ENCODE measurements around the gene ZHX3.

ZHX3 gene, protein sequence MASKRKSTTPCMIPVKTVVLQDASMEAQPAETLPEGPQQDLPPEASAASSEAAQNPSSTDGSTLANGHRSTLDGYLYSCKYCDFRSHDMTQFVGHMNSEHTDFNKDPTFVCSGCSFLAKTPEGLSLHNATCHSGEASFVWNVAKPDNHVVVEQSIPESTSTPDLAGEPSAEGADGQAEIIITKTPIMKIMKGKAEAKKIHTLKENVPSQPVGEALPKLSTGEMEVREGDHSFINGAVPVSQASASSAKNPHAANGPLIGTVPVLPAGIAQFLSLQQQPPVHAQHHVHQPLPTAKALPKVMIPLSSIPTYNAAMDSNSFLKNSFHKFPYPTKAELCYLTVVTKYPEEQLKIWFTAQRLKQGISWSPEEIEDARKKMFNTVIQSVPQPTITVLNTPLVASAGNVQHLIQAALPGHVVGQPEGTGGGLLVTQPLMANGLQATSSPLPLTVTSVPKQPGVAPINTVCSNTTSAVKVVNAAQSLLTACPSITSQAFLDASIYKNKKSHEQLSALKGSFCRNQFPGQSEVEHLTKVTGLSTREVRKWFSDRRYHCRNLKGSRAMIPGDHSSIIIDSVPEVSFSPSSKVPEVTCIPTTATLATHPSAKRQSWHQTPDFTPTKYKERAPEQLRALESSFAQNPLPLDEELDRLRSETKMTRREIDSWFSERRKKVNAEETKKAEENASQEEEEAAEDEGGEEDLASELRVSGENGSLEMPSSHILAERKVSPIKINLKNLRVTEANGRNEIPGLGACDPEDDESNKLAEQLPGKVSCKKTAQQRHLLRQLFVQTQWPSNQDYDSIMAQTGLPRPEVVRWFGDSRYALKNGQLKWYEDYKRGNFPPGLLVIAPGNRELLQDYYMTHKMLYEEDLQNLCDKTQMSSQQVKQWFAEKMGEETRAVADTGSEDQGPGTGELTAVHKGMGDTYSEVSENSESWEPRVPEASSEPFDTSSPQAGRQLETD

DNA sequence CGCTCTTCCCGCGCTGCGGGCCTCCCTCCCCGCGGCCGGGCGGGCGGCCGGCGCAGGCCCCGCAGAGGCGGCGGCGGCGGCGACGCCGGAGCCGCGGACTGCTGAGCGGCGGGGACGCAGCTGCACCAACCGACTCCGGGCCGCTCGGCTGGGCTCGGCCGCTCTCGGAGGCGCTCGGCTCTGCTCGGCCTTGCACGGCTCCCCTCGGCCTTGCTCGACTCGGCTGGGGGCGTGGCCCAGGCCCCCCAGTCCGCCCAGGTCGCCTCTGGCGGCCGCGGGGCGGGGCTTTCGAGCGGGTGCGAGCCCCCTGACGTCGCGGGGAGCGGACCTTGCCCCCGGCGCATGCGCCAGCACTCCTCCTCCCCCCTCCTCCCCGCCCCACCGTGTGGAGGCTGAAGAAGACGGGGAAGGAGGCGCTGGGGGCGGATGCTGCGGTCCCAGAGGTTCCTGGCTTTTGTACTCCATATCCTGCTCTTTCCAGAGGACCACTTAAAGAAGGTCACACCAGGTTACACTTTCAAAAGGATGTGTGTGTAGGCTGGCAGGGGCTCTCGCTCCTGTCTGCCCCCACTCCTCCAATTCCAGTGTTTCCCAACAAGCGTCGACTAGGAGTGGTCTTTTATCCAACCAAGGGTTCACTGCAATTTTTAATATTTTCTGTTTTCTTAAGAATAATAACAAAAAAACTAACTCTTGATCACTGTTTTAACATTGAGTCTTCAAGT is at the start of gene ZHX3:
TSS of gene ZHX3 (minus strand) at position 186 of the 725 bp plus-strand sequence. CDS start 112,815 bp downstream, outside the sequence.
- in situ Hi-C loops (cut with MboI; ENCODE audit: low sequenced_read_pairs) = no loop called here

DNA sequence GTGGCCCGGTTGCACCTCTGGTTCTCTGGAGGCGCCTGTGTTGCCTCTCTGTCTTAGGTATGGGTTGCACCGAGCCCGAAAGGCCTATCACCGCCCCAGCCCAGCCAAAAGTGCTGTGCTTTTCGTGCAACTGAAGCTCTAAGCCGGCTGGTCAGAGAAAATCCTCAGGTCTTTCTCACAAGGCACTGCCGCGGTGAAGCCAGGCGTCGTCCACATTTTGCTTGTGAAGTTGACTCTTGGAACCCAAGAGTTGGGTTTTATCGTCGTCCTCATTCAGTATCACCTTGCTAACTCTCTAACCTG is 49.8 kb upstream of the ZHX3 start:
- in situ Hi-C loops (cut with MboI; ENCODE audit: low sequenced_read_pairs) = no loop called here

DNA sequence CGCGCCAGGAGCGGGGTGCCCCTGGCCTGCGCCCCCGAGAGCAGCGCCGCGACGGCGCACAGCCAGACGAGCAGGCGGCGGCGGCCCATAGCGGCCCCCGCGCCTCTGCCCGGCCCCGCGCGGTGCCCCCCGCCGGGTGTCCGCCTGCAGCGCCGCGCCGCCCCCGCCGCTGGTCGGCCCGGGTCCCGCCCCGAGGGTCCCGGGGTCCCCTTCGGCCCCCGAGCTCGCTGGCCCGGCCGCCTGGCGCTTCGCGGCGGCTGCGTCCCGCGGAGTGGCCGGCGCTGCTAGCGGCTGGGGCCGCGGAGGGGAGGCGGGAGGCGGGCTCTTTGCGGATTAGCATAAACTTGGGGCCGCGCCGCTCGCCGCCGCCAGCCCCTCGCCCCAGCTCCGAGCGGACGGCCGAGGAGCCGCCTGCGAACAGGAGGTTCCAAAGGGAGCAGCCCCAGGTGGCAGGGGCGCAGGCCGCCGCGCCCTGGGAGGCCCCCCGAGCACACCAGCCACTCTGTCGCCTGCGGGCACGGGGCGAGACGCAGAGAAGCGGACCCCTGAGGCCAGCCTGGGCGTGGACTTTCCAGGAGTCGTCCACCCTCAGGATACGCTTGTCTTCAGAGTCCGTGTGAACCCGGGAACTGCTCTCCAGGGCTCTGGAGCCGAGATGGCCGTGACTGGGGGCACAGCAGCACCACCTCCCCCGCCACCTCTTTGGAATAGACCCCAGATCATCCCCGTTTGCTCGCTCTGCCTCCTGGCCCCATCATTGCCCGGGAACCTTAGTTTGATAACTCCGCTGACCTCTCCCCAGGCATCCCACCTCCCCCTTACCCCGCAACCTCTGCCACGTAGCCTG is 49.2 kb upstream of the ZHX3 start, which contains the start of gene EMILIN3:
TSS of gene EMILIN3 (minus strand) at position 273 of the 847 bp plus-strand sequence. CDS start at position 89, 184 bp downstream.
- in situ Hi-C loops (cut with MboI; ENCODE audit: low sequenced_read_pairs) = no loop called here

DNA sequence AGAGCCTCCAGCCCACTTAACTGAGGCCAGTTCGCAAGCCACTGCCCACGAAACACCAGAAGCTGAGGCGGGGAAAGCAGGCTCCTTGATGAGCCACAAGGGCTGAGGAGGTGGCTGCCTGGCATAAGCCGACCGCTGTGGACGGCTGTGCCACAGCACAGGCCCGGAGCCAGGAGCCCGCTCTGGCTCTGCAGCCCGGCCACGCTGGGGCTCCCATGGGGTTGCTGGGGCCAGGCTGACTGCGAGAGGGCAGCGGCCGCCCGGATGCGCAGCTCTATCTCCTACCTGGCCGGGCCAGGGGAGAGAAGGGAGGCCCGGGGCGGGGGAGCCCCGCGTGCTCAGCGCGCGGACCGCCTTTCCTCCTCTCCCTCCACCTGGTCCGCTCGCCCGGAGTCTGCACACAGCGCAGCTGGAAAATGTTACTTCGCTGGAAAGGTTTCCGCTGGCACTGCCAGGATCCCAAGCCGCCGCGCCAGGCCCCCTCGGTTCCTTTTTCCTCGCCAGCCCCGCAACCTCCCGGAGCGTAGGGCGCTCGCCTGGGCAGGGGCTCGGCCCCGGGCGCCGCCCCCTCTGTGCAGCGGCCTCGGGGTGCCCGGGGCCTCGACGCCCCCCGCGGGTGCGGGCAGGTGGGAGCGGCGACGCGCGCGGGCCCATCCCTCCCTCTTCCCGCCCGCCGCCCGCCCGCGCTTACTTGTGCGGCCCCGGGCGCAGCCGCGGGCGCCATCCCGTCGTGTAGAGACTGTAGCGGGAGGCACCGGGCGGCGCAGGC is 48.4 kb upstream of the ZHX3 start:
- in situ Hi-C loops (cut with MboI; ENCODE audit: low sequenced_read_pairs) = no loop called here

DNA sequence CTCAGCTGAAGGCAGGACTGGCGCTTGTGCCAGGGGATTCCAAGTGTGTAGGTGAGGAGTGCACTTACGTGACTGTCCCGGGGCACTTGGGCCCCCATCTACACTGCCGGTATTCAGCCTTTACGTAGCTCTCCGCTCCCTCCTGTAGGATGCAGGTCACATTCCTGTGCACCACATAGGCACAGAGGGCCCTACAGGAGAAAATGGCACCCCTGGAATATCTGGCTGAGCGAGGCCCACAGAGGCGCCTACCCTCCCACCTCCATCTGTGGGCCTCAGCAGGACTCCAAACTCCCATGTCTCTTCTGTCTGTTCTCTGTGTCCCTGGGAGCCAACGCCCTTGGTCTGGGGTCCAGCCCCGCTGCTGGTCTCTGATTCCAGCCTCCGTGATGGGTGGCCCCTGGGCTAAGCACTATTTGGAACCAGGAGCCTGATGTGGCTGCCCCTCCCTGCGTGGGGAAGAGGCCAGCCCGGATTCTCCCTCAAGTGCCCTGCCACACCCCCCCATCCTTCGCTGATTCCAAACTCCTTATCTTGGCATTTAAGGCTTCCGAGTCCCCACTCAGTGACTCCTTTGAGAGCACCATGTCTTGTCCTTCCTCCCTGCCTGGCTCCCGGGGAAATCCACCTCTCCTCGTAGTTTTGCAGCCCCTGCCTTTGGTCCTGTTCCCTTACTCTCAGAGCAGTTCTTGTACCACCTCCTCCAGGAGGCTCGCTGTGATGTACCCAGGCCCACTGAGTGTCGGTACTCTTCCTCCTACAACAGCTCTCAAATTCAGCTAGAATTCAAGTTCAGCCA is 47.6 kb upstream of the ZHX3 start:
- in situ Hi-C loops (cut with MboI; ENCODE audit: low sequenced_read_pairs) = no loop called here

DNA sequence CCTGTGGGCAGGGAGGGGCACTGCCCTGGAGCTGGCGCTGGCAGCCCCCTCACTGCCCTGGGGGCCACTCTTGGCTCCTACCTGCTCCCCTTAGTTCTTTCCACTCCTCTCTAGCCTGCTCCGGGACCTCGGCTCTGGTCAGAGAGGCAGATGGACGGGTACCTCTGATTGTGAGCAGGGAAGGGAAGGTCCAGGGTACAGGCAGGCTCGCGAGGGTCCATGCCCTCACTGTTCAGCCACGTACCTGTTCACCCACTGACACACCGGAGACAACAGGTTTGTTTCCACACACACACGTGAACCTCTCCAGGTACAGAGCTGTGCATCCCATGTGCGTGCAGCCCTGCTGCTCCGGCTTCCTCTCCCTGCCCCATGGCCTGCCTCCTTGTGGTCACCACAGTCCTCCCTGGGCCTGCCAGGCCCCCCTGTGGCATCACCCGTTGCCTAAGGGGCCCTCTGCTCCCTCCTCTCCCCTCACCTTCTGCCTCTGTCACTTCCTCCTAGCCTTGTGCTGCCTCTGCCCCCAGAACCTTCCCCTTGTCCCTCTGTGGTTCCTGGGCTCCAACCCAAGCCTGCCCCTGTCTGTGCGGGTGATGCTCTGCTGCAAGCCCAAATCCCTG is 46.8 kb upstream of the ZHX3 start:
- in situ Hi-C loops (cut with MboI; ENCODE audit: low sequenced_read_pairs) = no loop called here

DNA sequence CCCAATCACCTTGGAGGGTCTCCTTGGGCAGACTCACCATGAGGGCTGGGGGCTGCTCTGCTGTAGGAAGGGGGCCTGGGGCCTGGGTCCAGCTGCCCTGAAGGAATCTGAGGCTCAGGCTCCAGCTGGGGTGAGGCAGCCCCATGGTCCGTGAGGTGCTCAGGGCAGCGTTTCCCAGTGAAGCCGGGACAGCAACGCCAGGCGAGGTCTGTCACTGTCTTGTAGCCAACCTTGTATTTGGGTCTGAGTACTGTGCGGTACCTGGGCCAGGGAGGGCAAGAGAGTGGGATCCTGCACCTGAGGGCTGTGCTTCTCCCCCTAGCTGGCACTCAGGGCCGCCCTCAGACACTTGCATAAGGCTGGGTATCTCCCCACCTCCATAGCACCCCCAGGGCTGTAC is 46.1 kb upstream of the ZHX3 start:
- in situ Hi-C loops (cut with MboI; ENCODE audit: low sequenced_read_pairs) = no loop called here

DNA sequence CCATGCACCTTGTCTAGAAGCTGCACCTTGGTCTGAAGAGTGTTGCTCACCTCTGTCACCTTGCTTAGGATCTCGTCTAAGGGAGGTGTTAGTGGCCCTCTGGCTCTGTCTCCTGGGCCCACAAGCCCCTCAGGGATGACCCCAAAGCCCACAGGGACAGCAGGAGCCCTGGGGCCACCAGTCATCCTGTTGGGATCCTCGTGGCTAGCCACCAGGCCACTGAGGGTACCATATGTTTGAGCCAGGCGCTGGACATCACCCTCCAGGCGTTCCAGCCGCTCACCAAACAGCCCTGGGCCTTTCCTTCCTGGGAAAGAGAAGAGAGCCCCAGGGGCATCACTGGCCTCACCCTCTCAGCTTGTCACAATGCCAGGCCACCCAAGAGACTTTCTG is 45.2 kb upstream of the ZHX3 start:
- in situ Hi-C loops (cut with MboI; ENCODE audit: low sequenced_read_pairs) = no loop called here

DNA sequence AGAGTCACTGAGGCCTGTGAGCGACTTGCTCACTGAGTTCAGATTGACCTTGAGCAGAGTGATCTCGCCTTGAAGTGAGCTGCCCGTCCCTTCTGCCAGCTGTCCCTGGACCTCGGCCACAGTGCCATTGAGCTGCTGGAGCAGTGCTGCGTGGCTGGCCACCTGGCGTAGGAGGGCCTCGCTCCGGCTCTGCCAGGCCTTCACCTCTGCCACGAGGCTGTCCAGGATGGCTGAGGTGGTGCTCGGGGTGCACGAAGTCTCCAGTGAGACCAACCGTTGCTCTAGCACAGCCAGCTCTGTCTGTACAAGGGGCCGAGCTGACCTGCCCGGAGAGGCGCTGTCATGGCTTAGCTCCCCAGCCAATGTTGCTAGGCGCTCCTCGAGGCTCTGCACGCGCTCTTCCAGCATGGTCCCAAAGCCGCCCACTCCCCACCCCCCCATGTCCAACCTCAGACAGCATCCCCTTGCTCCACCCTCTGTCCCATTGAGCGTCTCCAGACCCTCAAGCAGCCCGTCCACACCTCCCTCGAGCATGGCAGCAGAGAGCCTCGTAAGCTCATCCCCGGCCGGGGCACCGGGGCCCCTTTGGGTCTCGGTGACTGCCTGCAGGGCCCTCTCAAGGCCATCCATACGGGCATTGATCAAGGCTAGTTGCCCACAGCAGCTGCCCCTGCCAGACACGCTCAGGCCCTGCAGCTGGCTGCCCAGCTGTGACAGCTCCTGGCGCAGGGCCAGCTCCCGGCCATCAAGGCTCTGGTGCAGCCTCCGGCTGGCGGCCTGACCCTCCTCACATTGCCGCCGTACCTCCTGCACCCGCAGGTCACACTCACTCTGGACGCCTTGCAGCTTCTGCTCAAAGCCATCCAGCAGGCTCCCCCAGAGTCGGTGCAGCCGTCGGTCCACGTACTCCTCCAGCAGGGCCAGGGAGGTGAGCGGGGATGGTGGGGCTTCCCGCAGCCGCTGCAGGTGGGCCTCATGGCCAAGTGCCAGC is 44.5 kb upstream of the ZHX3 start:
- in situ Hi-C loops (cut with MboI; ENCODE audit: low sequenced_read_pairs) = no loop called here

DNA sequence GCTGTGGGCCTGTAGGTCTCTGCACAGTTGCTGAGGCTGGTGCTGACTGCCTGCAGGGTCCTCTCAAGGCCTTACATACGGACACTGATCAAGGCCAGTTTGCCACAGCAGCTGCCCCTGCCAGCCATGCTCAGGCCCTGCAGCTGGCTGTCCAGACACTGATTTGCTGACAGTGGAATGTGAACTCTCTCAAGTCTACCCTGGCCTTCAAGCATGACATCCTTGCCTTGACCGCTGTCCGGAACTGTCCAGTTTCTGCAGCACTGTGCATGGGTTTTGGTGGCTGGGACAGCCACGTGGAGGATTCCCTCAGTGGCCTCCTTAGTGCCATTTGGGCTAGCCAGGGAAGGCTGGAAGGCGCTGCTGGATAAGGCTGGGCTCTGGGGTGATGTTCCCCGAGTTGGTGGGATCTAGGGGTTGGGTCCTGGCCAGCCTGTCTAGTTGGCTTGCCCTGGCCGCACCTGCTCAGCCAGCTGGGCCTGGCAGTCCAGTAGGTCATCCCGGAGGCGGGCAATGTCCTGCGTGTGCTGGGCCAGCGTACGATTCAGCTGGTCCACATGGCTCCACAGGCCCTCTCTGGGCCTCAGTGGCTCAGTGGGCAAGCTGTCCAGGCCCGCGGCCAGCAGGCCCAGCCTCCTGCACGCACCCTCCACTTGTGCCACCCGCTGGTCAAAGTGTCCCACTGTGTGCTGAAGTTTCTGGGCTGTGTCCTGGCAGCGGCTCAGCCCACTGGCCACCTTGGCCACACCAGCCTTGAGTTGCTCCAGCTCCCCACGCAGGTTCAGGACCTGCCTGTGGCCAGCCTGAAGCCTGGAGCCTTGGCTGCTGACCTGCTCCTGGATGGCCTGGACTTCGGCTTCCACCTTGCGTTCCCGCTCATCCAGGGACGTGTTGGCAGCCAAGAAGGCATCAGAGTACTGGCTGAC is 43.6 kb upstream of the ZHX3 start:
- in situ Hi-C loops (cut with MboI; ENCODE audit: low sequenced_read_pairs) = no loop called here

DNA sequence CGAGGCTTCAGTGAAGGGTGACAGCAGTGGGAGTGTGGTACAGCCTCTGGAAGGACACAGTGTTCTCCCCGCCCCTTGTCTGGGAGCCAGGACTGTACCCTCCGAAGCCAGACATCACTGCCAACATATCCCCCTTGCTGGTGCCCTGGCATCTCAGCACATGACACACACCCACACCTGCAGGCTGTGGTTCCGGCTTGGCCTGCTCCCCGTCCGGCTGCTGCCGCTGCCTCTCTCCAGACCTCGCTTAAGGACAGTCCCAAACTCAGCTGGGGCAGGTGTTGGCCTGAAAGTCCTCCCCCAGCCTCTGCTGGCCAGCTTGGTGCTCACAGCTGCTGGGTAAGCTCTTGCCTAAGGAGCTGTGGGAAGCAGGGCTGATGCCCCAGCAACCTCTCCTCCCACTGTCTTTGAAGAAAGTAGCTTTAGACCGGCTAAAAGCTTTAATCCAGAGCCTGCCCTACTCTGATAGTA is 42.0 kb upstream of the ZHX3 start:
- in situ Hi-C loops (cut with MboI; ENCODE audit: low sequenced_read_pairs) = no loop called here

DNA sequence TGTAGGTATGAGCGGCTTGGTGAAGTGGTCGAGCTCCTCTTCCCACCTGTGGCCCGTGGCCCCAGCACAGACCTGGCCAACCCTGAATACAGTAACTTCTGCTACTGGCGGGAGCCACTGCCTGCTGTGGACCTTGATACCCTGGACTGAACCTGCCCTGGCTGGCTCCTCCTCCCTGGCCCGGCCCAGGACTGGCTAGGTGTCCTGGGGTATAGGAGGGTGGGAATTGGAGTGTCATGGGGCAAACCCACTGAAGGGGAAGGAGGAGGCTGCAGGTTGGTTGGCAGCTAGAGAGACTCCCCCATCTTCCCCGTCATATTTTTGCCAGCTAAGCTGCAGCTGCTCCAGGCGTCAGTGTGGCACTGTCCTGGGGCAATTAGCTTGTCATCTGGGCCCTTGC is 41.2 kb upstream of the ZHX3 start:
- in situ Hi-C loops (cut with MboI; ENCODE audit: low sequenced_read_pairs) = no loop called here

DNA sequence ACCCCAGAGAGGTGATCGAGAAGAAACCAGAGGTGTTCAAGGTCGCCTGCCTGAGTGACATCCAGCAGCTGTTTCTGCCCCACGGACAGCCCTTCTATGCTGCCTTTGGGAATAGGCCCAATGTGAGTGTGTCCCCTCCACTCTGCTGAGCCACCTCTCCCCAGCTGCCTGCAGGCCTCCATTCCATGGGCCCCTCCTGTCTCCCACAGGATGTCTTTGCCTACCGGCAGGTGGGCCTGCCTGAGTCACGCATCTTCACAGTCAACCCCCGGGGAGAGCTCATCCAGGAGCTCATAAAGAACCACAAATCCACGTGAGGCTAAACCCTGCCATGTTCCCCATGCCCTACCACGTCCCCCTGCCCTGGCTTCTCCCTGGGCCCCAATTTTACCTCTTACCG is 40.7 kb upstream of the ZHX3 start:
- in situ Hi-C loops (cut with MboI; ENCODE audit: low sequenced_read_pairs) = no loop called here

DNA sequence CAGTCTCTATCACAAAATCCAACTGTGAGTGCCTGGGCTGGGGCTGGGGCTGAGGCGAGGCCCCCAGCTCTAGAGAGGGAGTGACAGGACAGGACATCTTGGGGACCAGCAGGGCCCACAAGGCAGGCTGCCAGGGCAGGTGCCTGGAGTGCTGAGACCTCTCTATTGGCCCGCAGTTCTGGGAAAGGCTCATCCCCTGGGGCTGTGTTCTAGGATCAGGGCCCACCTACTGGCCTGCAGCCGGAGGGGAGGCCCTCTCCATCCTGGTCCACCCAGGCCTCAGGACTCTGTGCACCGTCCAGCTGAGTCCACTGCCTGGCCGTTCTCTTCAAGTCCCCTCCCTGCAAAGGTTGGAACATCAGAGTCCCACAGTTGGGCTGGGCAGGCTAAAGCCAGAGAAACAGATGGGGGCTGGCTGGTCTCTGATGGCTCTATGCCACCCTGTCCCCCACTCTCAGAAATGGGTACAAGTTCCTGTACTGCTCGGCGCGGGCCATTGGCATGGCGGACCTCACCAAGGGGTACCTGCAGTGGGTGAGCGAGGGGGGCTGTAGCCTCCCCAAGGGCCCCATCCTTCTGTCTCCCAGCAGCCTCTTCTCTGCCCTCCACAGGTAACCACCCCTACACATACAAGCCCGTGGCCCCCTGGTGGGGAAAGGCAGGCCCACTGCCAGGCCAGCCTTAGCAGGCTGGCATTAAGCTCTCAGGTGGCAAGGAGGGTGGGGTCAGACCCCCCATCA is 40.1 kb upstream of the ZHX3 start:
- in situ Hi-C loops (cut with MboI; ENCODE audit: low sequenced_read_pairs) = no loop called here

DNA sequence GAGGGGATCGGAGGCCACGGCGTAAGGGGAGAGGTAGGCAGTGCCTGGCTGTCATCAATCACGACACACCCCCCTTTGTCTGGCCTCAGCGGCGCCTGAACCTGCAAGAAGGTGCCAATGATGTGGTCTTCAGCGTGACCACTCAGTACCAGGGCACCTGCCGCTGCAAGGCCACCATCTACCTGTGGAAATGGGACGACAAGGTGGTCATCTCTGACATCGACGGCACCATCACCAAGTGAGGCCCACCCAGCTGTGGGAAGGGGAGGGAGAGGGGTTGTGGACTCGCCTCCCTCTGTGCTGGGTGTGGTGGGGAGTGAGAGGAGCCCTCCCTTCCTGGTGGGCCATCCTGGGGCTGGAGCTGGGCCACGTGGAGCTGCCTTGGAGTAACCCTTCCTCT is 39.4 kb upstream of the ZHX3 start:
- in situ Hi-C loops (cut with MboI; ENCODE audit: low sequenced_read_pairs) = no loop called here
